ENCODE measurements around the gene DIS3L2.

Gene DIS3L2

GRCh38 chr2:232009639-232010274 is 48.2 kb downstream of the DIS3L2 start:
- ATAC-seq = no peak
- TF ChIP-seq BACH2 (CRISPR knock-in tag; IDR thresholded peaks at IDR 0.05; ENCODE audit: borderline replicate concordance) = no peak

GRCh38 chr2:232013701-232014353 is 52.3 kb downstream of the DIS3L2 start:
- peak; percentile 90 for ATAC-seq
- TF ChIP-seq GLIS3 (CRISPR knock-in tag; IDR thresholded peaks at IDR 0.05) (peak; percentile 42; the same call in 1 of the 2 replicates), PPARA (CRISPR knock-in tag; IDR thresholded peaks at IDR 0.05; ENCODE audit: borderline replicate concordance) (no peak), CSDC2 (CRISPR knock-in tag; IDR thresholded peaks at IDR 0.05) (peak; percentile 85), ZNF70 (CRISPR knock-in tag; IDR thresholded peaks at IDR 0.05) (no peak), BACH2 (CRISPR knock-in tag; IDR thresholded peaks at IDR 0.05; ENCODE audit: borderline replicate concordance) (no peak), ISL1 (CRISPR knock-in tag; IDR thresholded peaks at IDR 0.05) (peak; percentile 98), CSRNP3 (CRISPR knock-in tag; IDR thresholded peaks at IDR 0.05) (peak; percentile 65; the same call in 1 of the 2 replicates), OSR1 (CRISPR knock-in tag; IDR thresholded peaks at IDR 0.05) (no peak), RARB (CRISPR knock-in tag; IDR thresholded peaks at IDR 0.05) (no peak), ZNF8 (CRISPR knock-in tag; IDR thresholded peaks at IDR 0.05) (peak; percentile 38; the same call in 1 of the 2 replicates), CREB5 (CRISPR knock-in tag; IDR thresholded peaks at IDR 0.05; ENCODE audit: low read depth) (peak; percentile 93; the same call in 1 of the 2 replicates), TSHZ2 (CRISPR knock-in tag; IDR thresholded peaks at IDR 0.05) (no peak), POU6F1 (CRISPR knock-in tag; IDR thresholded peaks at IDR 0.05; ENCODE audit: borderline replicate concordance, low read depth) (peak; percentile 36; the same call in 1 of the 2 replicates), PATZ1 (CRISPR knock-in tag; IDR thresholded peaks at IDR 0.05; ENCODE audit: borderline replicate concordance) (peak; percentile 94), ZNF565 (CRISPR knock-in tag; conservative IDR thresholded peaks at IDR 0.05; ENCODE audit: low read depth) (no peak), ZFP3 (CRISPR knock-in tag; IDR thresholded peaks at IDR 0.05) (peak; percentile 71; the same call in 1 of the 2 replicates), TCF4 (CRISPR knock-in tag; IDR thresholded peaks at IDR 0.05; ENCODE audit: borderline replicate concordance) (peak; percentile 44; the same call in 1 of the 2 replicates), ZC3H10 (CRISPR knock-in tag; IDR thresholded peaks at IDR 0.05) (peak; percentile 73)

- ATAC-seq = no peak
- TF ChIP-seq ZC3H10 (CRISPR knock-in tag; IDR thresholded peaks at IDR 0.05) (no peak), SNAI2 (CRISPR knock-in tag; IDR thresholded peaks at IDR 0.05) (no peak), PPARA (CRISPR knock-in tag; IDR thresholded peaks at IDR 0.05; ENCODE audit: borderline replicate concordance) (no peak), TSHZ2 (CRISPR knock-in tag; IDR thresholded peaks at IDR 0.05) (no peak), RARB (CRISPR knock-in tag; IDR thresholded peaks at IDR 0.05) (no peak), ISL1 (CRISPR knock-in tag; IDR thresholded peaks at IDR 0.05) (no peak), TCF4 (CRISPR knock-in tag; IDR thresholded peaks at IDR 0.05; ENCODE audit: borderline replicate concordance) (no peak), ZNF8 (CRISPR knock-in tag; IDR thresholded peaks at IDR 0.05) (no peak), CSRNP3 (CRISPR knock-in tag; IDR thresholded peaks at IDR 0.05) (no peak), ZNF70 (CRISPR knock-in tag; IDR thresholded peaks at IDR 0.05) (no peak), OSR1 (CRISPR knock-in tag; IDR thresholded peaks at IDR 0.05) (no peak), ZFP30 (CRISPR knock-in tag; IDR thresholded peaks at IDR 0.05) (no peak)
Measured at GRCh38 chr2:232014681-232015080, 53.2 kb downstream of the DIS3L2 start.

All from SK-N-SH treated with all-trans-retinoic acid at 6 μM for 48 hours (cell line).